Ishikawa (cell line): ENCODE data around the gene AP4M1.
A peak's percentile ranks its signal among the peaks of the same experiment; 100 is the strongest.

ENCODE experiments used
- CEBPB ChIP-seq: IDR thresholded peaks from 2 replicates; pipeline ENCODE4 v1.6.1; 2012
- CREB1 ChIP-seq: IDR thresholded peaks from 2 replicates; pipeline ENCODE4 v1.6.1; 2012; ENCODE audit warnings: low read depth
- EGR1 ChIP-seq: IDR thresholded peaks from 2 replicates; pipeline ENCODE4 v1.6.1; 2012
- EP300 ChIP-seq: IDR thresholded peaks from 2 replicates; pipeline ENCODE4 v1.6.1; 2012; ENCODE audit warnings: borderline replicate concordance
- FOXM1 ChIP-seq: IDR thresholded peaks from 2 replicates; pipeline ENCODE4 v1.6.1; 2012; ENCODE audit warnings: low read depth, borderline replicate concordance
- NFIC ChIP-seq: IDR thresholded peaks from 2 replicates; pipeline ENCODE4 v1.6.1; 2012
- RAD21 ChIP-seq: IDR thresholded peaks from 2 replicates; pipeline ENCODE4 v1.6.1; 2012; ENCODE audit warnings: low read depth
- TAF1 ChIP-seq: IDR thresholded peaks from 2 replicates; pipeline ENCODE4 v1.6.1; 2012; ENCODE audit warnings: low read depth, mild to moderate bottlenecking
- TCF12 ChIP-seq: IDR thresholded peaks from 2 replicates; pipeline ENCODE4 v1.6.1; 2012; ENCODE audit warnings: low read depth
- TEAD4 ChIP-seq: IDR thresholded peaks from 2 replicates; pipeline ENCODE4 v1.6.1; 2012
- YY1 ChIP-seq: IDR thresholded peaks from 2 replicates; pipeline ENCODE4 v1.6.1; 2012; ENCODE audit warnings: low read depth
- ZBTB7A ChIP-seq: IDR thresholded peaks from 2 replicates; pipeline ENCODE4 v1.6.1; 2012; ENCODE audit warnings: low read depth
- TF ChIP-seq, protein P1 (sequence below): IDR thresholded peaks from 2 replicates; pipeline ENCODE4 v1.6.1; 2012
- TF ChIP-seq, protein P2 (sequence below): IDR thresholded peaks from 2 replicates; pipeline ENCODE4 v1.6.1; 2012
- TF ChIP-seq, protein P3 (sequence below): IDR thresholded peaks from 2 replicates; pipeline ENCODE4 v1.6.1; 2012; ENCODE audit warnings: low read depth, mild to moderate bottlenecking

Gene AP4M1, protein sequence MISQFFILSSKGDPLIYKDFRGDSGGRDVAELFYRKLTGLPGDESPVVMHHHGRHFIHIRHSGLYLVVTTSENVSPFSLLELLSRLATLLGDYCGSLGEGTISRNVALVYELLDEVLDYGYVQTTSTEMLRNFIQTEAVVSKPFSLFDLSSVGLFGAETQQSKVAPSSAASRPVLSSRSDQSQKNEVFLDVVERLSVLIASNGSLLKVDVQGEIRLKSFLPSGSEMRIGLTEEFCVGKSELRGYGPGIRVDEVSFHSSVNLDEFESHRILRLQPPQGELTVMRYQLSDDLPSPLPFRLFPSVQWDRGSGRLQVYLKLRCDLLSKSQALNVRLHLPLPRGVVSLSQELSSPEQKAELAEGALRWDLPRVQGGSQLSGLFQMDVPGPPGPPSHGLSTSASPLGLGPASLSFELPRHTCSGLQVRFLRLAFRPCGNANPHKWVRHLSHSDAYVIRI

DNA sequence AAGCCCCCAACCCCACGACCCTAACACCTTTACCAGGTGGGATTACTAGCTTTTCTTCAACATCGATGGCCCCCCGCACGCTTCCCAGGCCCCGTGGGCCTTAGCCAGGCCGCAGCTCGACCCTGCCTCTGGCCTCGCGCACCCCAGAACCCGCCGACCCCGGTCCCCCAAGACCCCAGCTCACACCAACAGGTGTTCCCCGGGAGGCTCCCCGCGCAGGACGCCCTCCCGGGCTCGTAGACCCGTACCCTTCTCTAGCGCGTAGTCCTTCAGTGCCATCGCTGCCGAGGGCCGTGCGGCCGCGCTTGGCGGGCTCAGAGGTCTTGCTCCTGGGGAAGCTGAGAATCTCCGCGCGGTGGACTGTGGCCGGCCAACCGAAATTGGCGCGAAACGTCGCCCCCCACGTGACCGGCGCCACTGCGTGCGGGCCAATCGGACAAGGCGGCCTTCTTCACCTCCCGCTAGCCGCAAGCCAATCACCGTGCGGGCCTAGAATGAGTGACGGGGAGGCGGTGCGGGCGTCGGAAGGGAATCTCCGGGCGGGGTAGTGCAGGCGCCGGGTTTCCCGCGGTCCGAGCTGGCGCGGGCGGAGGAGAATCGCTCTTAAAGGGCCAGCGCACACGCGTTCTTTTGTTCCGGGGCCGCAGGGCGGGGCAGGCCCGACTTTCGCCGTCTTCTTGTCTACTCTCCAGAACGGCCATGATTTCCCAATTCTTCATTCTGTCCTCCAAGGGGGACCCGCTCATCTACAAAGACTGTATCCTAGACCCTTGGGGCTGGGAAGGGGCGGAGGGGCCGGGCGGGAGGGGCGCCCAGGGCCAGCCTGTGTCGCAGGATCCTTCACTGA is at the start of gene AP4M1, which contains the start of gene MCM7:
TSS of gene AP4M1 (plus strand) at position 628 of the 847 bp plus-strand sequence. CDS start at position 700, 72 bp downstream.
TSS of gene MCM7 (minus strand) at position 382 of the 847 bp plus-strand sequence. CDS start at position 279, 103 bp downstream.
- TF ChIP-seq ZBTB7A (no peak), CEBPB (peak; percentile 16; the same call in 1 of the 2 replicates), NFIC (no peak), EGR1 (no peak), CREB1 (peak; percentile 27; the same call in 1 of the 2 replicates), EP300 (no peak), TEAD4 (no peak), TCF12 (no peak), FOXM1 (0 out of 2 replicates have a peak, but pooled peaks have one; percentile 29), YY1 (no peak), RAD21 (no peak), TAF1 (peak; percentile 68; the same call in 1 of the 2 replicates)
- TF ChIP-seq, protein P1, sequence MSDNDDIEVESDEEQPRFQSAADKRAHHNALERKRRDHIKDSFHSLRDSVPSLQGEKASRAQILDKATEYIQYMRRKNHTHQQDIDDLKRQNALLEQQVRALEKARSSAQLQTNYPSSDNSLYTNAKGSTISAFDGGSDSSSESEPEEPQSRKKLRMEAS, result peak; percentile 83
- TF ChIP-seq, protein P2, sequence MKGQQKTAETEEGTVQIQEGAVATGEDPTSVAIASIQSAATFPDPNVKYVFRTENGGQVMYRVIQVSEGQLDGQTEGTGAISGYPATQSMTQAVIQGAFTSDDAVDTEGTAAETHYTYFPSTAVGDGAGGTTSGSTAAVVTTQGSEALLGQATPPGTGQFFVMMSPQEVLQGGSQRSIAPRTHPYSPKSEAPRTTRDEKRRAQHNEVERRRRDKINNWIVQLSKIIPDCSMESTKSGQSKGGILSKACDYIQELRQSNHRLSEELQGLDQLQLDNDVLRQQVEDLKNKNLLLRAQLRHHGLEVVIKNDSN, result peak; percentile 99
- TF ChIP-seq, protein P3, sequence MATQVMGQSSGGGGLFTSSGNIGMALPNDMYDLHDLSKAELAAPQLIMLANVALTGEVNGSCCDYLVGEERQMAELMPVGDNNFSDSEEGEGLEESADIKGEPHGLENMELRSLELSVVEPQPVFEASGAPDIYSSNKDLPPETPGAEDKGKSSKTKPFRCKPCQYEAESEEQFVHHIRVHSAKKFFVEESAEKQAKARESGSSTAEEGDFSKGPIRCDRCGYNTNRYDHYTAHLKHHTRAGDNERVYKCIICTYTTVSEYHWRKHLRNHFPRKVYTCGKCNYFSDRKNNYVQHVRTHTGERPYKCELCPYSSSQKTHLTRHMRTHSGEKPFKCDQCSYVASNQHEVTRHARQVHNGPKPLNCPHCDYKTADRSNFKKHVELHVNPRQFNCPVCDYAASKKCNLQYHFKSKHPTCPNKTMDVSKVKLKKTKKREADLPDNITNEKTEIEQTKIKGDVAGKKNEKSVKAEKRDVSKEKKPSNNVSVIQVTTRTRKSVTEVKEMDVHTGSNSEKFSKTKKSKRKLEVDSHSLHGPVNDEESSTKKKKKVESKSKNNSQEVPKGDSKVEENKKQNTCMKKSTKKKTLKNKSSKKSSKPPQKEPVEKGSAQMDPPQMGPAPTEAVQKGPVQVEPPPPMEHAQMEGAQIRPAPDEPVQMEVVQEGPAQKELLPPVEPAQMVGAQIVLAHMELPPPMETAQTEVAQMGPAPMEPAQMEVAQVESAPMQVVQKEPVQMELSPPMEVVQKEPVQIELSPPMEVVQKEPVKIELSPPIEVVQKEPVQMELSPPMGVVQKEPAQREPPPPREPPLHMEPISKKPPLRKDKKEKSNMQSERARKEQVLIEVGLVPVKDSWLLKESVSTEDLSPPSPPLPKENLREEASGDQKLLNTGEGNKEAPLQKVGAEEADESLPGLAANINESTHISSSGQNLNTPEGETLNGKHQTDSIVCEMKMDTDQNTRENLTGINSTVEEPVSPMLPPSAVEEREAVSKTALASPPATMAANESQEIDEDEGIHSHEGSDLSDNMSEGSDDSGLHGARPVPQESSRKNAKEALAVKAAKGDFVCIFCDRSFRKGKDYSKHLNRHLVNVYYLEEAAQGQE, result no peak

DNA sequence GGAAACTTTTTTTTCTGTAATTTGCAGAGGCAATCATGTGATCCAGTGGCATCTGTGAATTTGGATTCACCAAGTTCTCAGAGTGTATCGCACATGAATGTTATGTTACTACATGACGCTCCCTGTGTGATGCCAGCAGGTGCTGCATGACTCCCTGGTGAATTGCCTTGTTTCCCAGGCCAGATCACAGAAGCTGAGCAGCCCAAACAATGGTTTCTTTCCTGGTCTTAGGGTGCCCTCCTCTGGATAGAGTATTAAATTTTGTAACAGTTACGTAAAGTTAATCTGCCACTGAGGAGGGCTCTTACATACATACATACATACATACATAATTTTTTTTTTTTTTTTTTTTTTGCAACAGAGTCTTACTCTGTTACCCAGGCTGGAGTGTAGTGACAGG is 48.2 kb upstream of the AP4M1 start:
- TF ChIP-seq RAD21 (peak; percentile 63), CEBPB (no peak), TCF12 (no peak), FOXM1 (no peak), ZBTB7A (no peak), TEAD4 (no peak), CREB1 (no peak), NFIC (no peak)

DNA sequence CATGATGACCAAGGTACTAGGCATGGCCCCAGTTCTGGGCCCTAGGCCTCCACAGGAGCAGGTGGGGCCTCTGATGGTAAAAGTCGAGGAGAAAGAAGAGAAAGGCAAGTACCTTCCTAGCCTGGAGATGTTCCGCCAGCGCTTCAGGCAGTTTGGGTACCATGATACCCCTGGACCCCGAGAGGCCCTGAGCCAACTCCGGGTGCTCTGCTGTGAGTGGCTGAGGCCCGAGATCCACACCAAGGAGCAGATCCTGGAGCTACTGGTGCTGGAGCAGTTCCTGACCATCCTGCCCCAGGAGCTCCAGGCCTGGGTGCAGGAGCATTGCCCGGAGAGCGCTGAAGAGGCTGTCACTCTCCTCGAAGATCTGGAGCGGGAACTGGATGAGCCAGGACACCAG is 44.4 kb upstream of the AP4M1 start:
- TF ChIP-seq TEAD4 (no peak), CREB1 (no peak), EGR1 (no peak), ZBTB7A (no peak), RAD21 (no peak), YY1 (no peak), CEBPB (no peak), FOXM1 (no peak), NFIC (no peak)
- TF ChIP-seq, protein P2, result no peak

DNA sequence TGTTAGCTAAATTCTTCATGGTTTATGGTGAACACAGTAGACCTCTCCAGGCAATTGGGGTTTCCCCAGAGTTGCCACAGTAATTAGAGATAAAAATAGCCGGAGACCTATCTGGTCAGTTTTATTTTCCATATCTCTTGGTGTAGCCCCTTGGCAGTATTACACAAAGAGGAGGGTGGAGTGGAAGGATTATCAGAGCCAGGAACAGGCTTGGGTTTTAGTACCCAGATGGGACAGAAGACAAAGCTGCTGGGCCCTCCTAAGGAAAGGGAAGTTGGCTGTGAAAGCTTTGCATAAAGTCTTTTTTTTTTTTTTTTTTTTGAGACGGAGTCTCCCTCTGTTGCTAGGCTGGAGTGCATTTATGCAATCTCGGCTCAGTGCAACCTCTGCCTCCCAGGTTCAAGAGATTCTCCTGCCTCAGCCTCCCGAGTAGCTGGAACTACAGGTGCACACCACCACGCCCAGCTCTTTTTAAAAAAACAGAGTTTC is 42.1 kb upstream of the AP4M1 start:
- TF ChIP-seq ZBTB7A, result no peak
- TF ChIP-seq, protein P1, result no peak
- no peak for TF ChIP-seq FOXM1
- TF ChIP-seq TEAD4, result no peak
- TF ChIP-seq EP300, result no peak
- TF ChIP-seq EGR1, result no peak
- TF ChIP-seq CEBPB, result no peak
- TF ChIP-seq, protein P2, result no peak
- TF ChIP-seq CREB1, result no peak
- TF ChIP-seq, protein P3, result no peak
